Measurements from ENCODE around the gene FCRLA.
"Not testable (repeated sequence)": the region's sequence is repeated elsewhere in the genome, so short reads cannot be mapped to it uniquely, and the experiment has no call there.

DNA sequence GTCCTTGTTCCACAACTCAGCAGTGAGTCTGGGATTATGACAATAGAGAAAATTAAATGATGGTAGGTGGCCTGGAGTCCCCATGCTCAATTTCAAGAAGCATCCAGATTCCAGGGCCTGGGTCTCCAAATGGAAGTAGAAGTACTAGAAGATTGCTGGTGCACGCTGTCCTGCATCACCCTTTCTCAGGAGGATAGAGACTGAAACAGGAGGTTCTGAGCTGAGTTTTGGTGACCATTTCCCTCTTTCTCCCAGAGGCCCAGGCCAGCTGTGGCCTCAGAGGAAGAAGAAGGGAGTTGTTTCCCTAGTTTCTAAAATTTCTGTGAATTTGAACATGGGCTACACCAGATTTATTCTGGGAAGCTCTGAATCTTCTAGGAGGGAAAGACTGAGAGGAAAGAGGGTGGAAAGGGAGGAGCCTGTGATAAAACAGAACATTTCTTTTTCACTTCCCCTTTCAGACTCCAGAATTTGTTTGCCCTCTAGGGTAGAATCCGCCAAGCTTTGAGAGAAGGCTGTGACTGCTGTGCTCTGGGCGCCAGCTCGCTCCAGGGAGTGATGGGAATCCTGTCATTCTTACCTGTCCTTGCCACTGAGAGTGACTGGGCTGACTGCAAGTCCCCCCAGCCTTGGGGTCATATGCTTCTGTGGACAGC, 44.2 kb upstream of the FCRLA start, which contains the start of gene FCGR2B:
- TF ChIP-seq, protein P1, sequence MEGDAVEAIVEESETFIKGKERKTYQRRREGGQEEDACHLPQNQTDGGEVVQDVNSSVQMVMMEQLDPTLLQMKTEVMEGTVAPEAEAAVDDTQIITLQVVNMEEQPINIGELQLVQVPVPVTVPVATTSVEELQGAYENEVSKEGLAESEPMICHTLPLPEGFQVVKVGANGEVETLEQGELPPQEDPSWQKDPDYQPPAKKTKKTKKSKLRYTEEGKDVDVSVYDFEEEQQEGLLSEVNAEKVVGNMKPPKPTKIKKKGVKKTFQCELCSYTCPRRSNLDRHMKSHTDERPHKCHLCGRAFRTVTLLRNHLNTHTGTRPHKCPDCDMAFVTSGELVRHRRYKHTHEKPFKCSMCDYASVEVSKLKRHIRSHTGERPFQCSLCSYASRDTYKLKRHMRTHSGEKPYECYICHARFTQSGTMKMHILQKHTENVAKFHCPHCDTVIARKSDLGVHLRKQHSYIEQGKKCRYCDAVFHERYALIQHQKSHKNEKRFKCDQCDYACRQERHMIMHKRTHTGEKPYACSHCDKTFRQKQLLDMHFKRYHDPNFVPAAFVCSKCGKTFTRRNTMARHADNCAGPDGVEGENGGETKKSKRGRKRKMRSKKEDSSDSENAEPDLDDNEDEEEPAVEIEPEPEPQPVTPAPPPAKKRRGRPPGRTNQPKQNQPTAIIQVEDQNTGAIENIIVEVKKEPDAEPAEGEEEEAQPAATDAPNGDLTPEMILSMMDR (IDR thresholded peaks at IDR 0.05) = not testable (repeated sequence)
- TF ChIP-seq POLR2A (IDR thresholded peaks at IDR 0.05) = not testable (repeated sequence)

All from thyroid gland (tissue), 4 donors.